ENCODE measurements around the gene GJD3. TPM values are rescaled to one million over a fixed set of nuclear protein-coding genes. Genes with fewer than 3 reads are reported as not detected.
"Not testable (repeated sequence)": the region's sequence is repeated elsewhere in the genome, so short reads cannot be mapped to it uniquely, and the experiment has no call there.

Gene GJD3
- total and polyA plus RNA-seq, 2 of the 4 experiments (the other 2 are of a cell fraction): 0.10 TPM; not detected in 1

GRCh38 chr17:40377832-40378231 is 13.3 kb upstream of the GJD3 start:
- no peak overlapping the region for H2AK9ac ChIP-seq (replicated peaks; ENCODE audit: low read depth, low read length, poor library complexity)
- no peak overlapping the region for H2BK20ac ChIP-seq (ENCODE audit: low read depth, low read length)
- no peaks in the 10 kb centered on the region for H4K20me1 ChIP-seq (ENCODE audit: insufficient read depth, low read length)
- H3K9me1 ChIP-seq (ENCODE audit: insufficient read depth, low read length): no peaks in the 10 kb centered on the region
- H3K4me3 ChIP-seq (ENCODE audit: insufficient read depth, low read depth, low read length): no peak overlapping the region
- H3K36me3 ChIP-seq (ENCODE audit: control insufficient read depth, insufficient read depth, low read length): no peaks in the 10 kb centered on the region
- no peak overlapping the region for H2BK120ac ChIP-seq (ENCODE audit: low read depth, low read length)
- H2BK5ac ChIP-seq (ENCODE audit: low read depth, low read length, poor library complexity, severe bottlenecking): no peak overlapping the region
- intact Hi-C loops (cut with micrococcal nuclease): no loop called here
- H3K23ac ChIP-seq (ENCODE audit: low read depth, low read length): no peak overlapping the region
- H4K8ac ChIP-seq (ENCODE audit: low read depth in 2 of 2, low read length in 2 of 2): no peak overlapping the region
- H3K4me2 ChIP-seq (ENCODE audit: low read depth, low read length): no peak overlapping the region
- H3K27ac ChIP-seq (ENCODE audit: insufficient read depth, low read length): no peak overlapping the region
- H3K14ac ChIP-seq (replicated peaks; ENCODE audit: low read depth, low read length): no peak overlapping the region
- H3K9ac ChIP-seq (ENCODE audit: low read depth, low read length): no peak overlapping the region
- H3K9me3 ChIP-seq (ENCODE audit: control insufficient read depth, insufficient read depth, low read length): 0 out of 2 replicates have a peak, but pooled peaks cover 2% of the 10 kb centered on the region
- BruUV-seq (replicated peaks): no TSS peak
- WGBS, 2 experiments (ENCODE audit: extremely low coverage in 2 of 2, insufficient read length in 1 of 2): no CpG with 5 or more reads among the region's 13 CpGs
- in situ Hi-C loops (cut with MboI; ENCODE audit: low sequenced_read_pairs): no loop called here
- H3K79me1 ChIP-seq (ENCODE audit: low read depth in 1 of 2, low read length in 2 of 2): no peaks in the 10 kb centered on the region
- H3K18ac ChIP-seq (ENCODE audit: low read depth, low read length): no peak overlapping the region
- H2BK15ac ChIP-seq (ENCODE audit: low read depth, low read length): no peak overlapping the region
- no peak overlapping the region for H3K4ac ChIP-seq (ENCODE audit: low read depth, low read length)
- H2AFZ ChIP-seq (replicated peaks; ENCODE audit: low read length, poor library complexity): no peak overlapping the region
- no peaks in the 10 kb centered on the region for H3K27me3 ChIP-seq (ENCODE audit: control insufficient read depth, insufficient read depth, low read length)
- DNase-seq: no peak
- TF ChIP-seq MXI1 (IDR thresholded peaks at IDR 0.05; ENCODE audit: borderline replicate concordance, low read depth, low read length): no peak
- H4K5ac ChIP-seq (ENCODE audit: low read depth, low read length): no peak overlapping the region
- H3K56ac ChIP-seq (ENCODE audit: extremely low read depth, insufficient read depth, low read length): no peak overlapping the region
- POLR2A ChIA-PET (ENCODE audit: unreplicated experiment): no interaction called here
- no peak for ATAC-seq (ENCODE audit: low read depth)
- H2AK5ac ChIP-seq (ENCODE audit: low read depth, low read length): no peak overlapping the region
- no peaks in the 10 kb centered on the region for H3K4me1 ChIP-seq (ENCODE audit: control insufficient read depth, insufficient read depth, low read length)
- CTCF ChIA-PET: interaction anchor here (1.2 kb wide), 1 partner anchor 21 kb away, joined by 3 read pairs; no protein-coding TSS in a partner anchor
- dilution Hi-C loops (cut with HindIII; ENCODE audit: low sequenced_read_pairs, unreplicated experiment): no loop called here
- no peak overlapping the region for H4K91ac ChIP-seq (ENCODE audit: insufficient read depth, low read depth, low read length)

GRCh38 chr17:40376541-40376940 is 12.0 kb upstream of the GJD3 start:
- H3K27ac ChIP-seq (ENCODE audit: insufficient read depth, low read length); intact Hi-C loops (cut with micrococcal nuclease); H3K56ac ChIP-seq (ENCODE audit: extremely low read depth, insufficient read depth, low read length); H2AFZ ChIP-seq (replicated peaks; ENCODE audit: low read length, poor library complexity); H2BK15ac ChIP-seq (ENCODE audit: low read depth, low read length); H3K14ac ChIP-seq (replicated peaks; ENCODE audit: low read depth, low read length); CTCF ChIA-PET; POLR2A ChIA-PET (ENCODE audit: unreplicated experiment); H4K20me1 ChIP-seq (ENCODE audit: insufficient read depth, low read length); H3K9me1 ChIP-seq (ENCODE audit: insufficient read depth, low read length); in situ Hi-C loops (cut with MboI; ENCODE audit: low sequenced_read_pairs); H4K8ac ChIP-seq (ENCODE audit: low read depth in 2 of 2, low read length in 2 of 2); H3K18ac ChIP-seq (ENCODE audit: low read depth, low read length); H3K9me3 ChIP-seq (ENCODE audit: control insufficient read depth, insufficient read depth, low read length); H3K27me3 ChIP-seq (ENCODE audit: control insufficient read depth, insufficient read depth, low read length); H2BK120ac ChIP-seq (ENCODE audit: low read depth, low read length); H2AK9ac ChIP-seq (replicated peaks; ENCODE audit: low read depth, low read length, poor library complexity); DNase-seq; dilution Hi-C loops (cut with HindIII; ENCODE audit: low sequenced_read_pairs, unreplicated experiment); H3K9ac ChIP-seq (ENCODE audit: low read depth, low read length); ATAC-seq (ENCODE audit: low read depth); H3K79me1 ChIP-seq (ENCODE audit: low read depth in 1 of 2, low read length in 2 of 2); H4K5ac ChIP-seq (ENCODE audit: low read depth, low read length); H2BK5ac ChIP-seq (ENCODE audit: low read depth, low read length, poor library complexity, severe bottlenecking); H2AK5ac ChIP-seq (ENCODE audit: low read depth, low read length); H3K36me3 ChIP-seq (ENCODE audit: control insufficient read depth, insufficient read depth, low read length); H3K4me3 ChIP-seq (ENCODE audit: insufficient read depth, low read depth, low read length); BruUV-seq (replicated peaks); H2BK20ac ChIP-seq (ENCODE audit: low read depth, low read length); H3K23ac ChIP-seq (ENCODE audit: low read depth, low read length); H3K4me2 ChIP-seq (ENCODE audit: low read depth, low read length); H3K4ac ChIP-seq (ENCODE audit: low read depth, low read length); H4K91ac ChIP-seq (ENCODE audit: insufficient read depth, low read depth, low read length); H3K4me1 ChIP-seq (ENCODE audit: control insufficient read depth, insufficient read depth, low read length): not testable (repeated sequence)
- 100% methylated on average over 1 of the region's 6 CpGs; no CpG with 5 or more reads in 1 of the 2 experiments for WGBS, 2 experiments (ENCODE audit: extremely low coverage in 2 of 2, insufficient read length in 1 of 2)
